ENCODE data around the gene STK33.

GRCh38 chr11:8597182-8597581 lies 3.2 kb upstream of the STK33 start:
- TF ChIP-seq TAF1 (IDR thresholded peaks at IDR 0.05; ENCODE audit: low read depth) (no peak), EP300 (IDR thresholded peaks at IDR 0.05; ENCODE audit: borderline replicate concordance) (no peak)

All from Ishikawa (cell line).